A172 (cell line): ENCODE data around the gene ITPR1. TPM values are rescaled to one million over a fixed set of nuclear protein-coding genes. Genes with fewer than 3 reads are reported as not detected.
A peak's percentile ranks its signal among the peaks of the same experiment; 100 is the strongest.
"Not testable (repeated sequence)": the region's sequence is repeated elsewhere in the genome, so short reads cannot be mapped to it uniquely, and the experiment has no call there.

Experiments
- DNase-seq: peaks from one replicate; pipeline ENCODE4 v3.0.0-alpha.2; 2015; ENCODE audit warnings: low spot score
- total RNA-seq: library from RNA; depleted of rRNA; stranded (reverse); fragments of >200 nt; shearing (Covaris generic); gene quantifications from 2 replicates; pipeline ENCODE4 v1.2.3, GENCODE V29; 2014

ITPR1 gene
- total RNA-seq, 1 experiment from 2014 or later: 7.6 TPM

GRCh38 chr3:4593014-4593413 lies 99.9 kb downstream of the ITPR1 start:
- DNase-seq: no peak

- no peak for DNase-seq
Measured at GRCh38 chr3:4595710-4596113, 102.6 kb downstream of the ITPR1 start.

GRCh38 chr3:4596612-4597011 lies 103.5 kb downstream of the ITPR1 start:
- DNase-seq: no peak

GRCh38 chr3:4597208-4597985 lies 104.2 kb downstream of the ITPR1 start:
- no peak for DNase-seq

GRCh38 chr3:4598232-4598631 lies 105.1 kb downstream of the ITPR1 start:
- DNase-seq: not testable (repeated sequence)

- no peak for DNase-seq
Measured at GRCh38 chr3:4599612-4600011, 106.5 kb downstream of the ITPR1 start.

GRCh38 chr3:4600493-4600892 lies 107.3 kb downstream of the ITPR1 start:
- DNase-seq: no peak

- DNase-seq: no peak
Measured at GRCh38 chr3:4601892-4602291, 108.7 kb downstream of the ITPR1 start.

GRCh38 chr3:4604693-4605092 lies 111.5 kb downstream of the ITPR1 start:
- DNase-seq: no peak

- no peak for DNase-seq
Measured at GRCh38 chr3:4606911-4607310, 113.8 kb downstream of the ITPR1 start.

GRCh38 chr3:4613366-4613765 lies 120.2 kb downstream of the ITPR1 start:
- no peak for DNase-seq

GRCh38 chr3:4614070-4614469 lies 120.9 kb downstream of the ITPR1 start:
- DNase-seq: no peak

- DNase-seq: no peak
Measured at GRCh38 chr3:4614927-4615326, 121.8 kb downstream of the ITPR1 start.

- DNase-seq: no peak
Measured at GRCh38 chr3:4615750-4616149, 122.6 kb downstream of the ITPR1 start.

- DNase-seq: no peak
Measured at GRCh38 chr3:4623421-4623999, 130.4 kb downstream of the ITPR1 start.

- DNase-seq: no peak
Measured at GRCh38 chr3:4627651-4628375, 134.7 kb downstream of the ITPR1 start.

GRCh38 chr3:4629095-4630007 lies 136.2 kb downstream of the ITPR1 start:
- no peak for DNase-seq

- peak; percentile 66 for DNase-seq
Measured at GRCh38 chr3:4633078-4634004, 140.2 kb downstream of the ITPR1 start.

- DNase-seq: no peak
Measured at GRCh38 chr3:4634894-4635293, 141.7 kb downstream of the ITPR1 start.

GRCh38 chr3:4637265-4637664 lies 144.1 kb downstream of the ITPR1 start:
- no peak for DNase-seq
